ENCODE measurements around the gene OSBPL8. TPM values are rescaled to one million over a fixed set of nuclear protein-coding genes. Genes with fewer than 3 reads are reported as not detected.

Gene OSBPL8
- total and polyA plus RNA-seq, 2 donors: 32.7 to 41.7 TPM

- no peaks in the 10 kb centered on the region for H3K27me3 ChIP-seq (ENCODE audit: control insufficient read depth in 2 of 2, insufficient read depth in 1 of 2, low read length in 1 of 2)
- DNase-seq (ENCODE audit: low read depth in 6 of 9, low spot score in 9 of 9): no peak
- H3K4me3 ChIP-seq (ENCODE audit: low read length in 2 of 2): no peak overlapping the region
- no peaks in the 10 kb centered on the region for H3K36me3 ChIP-seq (ENCODE audit: control insufficient read depth in 2 of 2, insufficient read depth in 2 of 2, low read length in 1 of 2)
- H3K27ac ChIP-seq (ENCODE audit: low read depth in 1 of 2, low read length in 1 of 2): no peak overlapping the region
- 93% methylated on average over 1 of the region's 1 CpG for WGBS
- no peaks in the 10 kb centered on the region for H3K9me3 ChIP-seq (ENCODE audit: control insufficient read depth in 2 of 2, insufficient read depth in 1 of 2, low read length in 1 of 2)
- H3K4me1 ChIP-seq (ENCODE audit: control insufficient read depth in 2 of 2, insufficient read depth in 2 of 2, low read length in 2 of 2): no peaks in the 10 kb centered on the region
Measured at GRCh38 chr12:76471579-76471978, 88.0 kb downstream of the OSBPL8 start.

- H3K27ac ChIP-seq (ENCODE audit: low read depth in 1 of 2, low read length in 1 of 2): no peak overlapping the region
- 84% methylated on average over 7 of the region's 7 CpGs for whole genome bisulfite sequencing
- H3K4me1 ChIP-seq (ENCODE audit: control insufficient read depth in 2 of 2, insufficient read depth in 2 of 2, low read length in 2 of 2): no peaks in the 10 kb centered on the region
- DNase-seq (ENCODE audit: low read depth in 6 of 9, low spot score in 9 of 9): peak in 1 of 9 donors; percentile 9
- no peaks in the 10 kb centered on the region for H3K36me3 ChIP-seq (ENCODE audit: control insufficient read depth in 2 of 2, insufficient read depth in 2 of 2, low read length in 1 of 2)
- no peak overlapping the region for H3K4me3 ChIP-seq (ENCODE audit: low read length in 2 of 2)
- H3K27me3 ChIP-seq (ENCODE audit: control insufficient read depth in 2 of 2, insufficient read depth in 1 of 2, low read length in 1 of 2): no peaks in the 10 kb centered on the region
- H3K9me3 ChIP-seq (ENCODE audit: control insufficient read depth in 2 of 2, insufficient read depth in 1 of 2, low read length in 1 of 2): no peaks in the 10 kb centered on the region
Measured at GRCh38 chr12:76470028-76470939, 89.3 kb downstream of the OSBPL8 start.

GRCh38 chr12:76464631-76465166 is 94.9 kb downstream of the OSBPL8 start:
- H3K36me3 ChIP-seq (ENCODE audit: control insufficient read depth in 2 of 2, insufficient read depth in 2 of 2, low read length in 1 of 2): no peaks in the 10 kb centered on the region
- no peaks in the 10 kb centered on the region for H3K27me3 ChIP-seq (ENCODE audit: control insufficient read depth in 2 of 2, insufficient read depth in 1 of 2, low read length in 1 of 2)
- H3K9me3 ChIP-seq (ENCODE audit: control insufficient read depth in 2 of 2, insufficient read depth in 1 of 2, low read length in 1 of 2): no peaks in the 10 kb centered on the region
- 96% methylated on average over 5 of the region's 5 CpGs for WGBS
- H3K4me3 ChIP-seq (ENCODE audit: low read length in 2 of 2): no peak overlapping the region
- no peaks in the 10 kb centered on the region for H3K4me1 ChIP-seq (ENCODE audit: control insufficient read depth in 2 of 2, insufficient read depth in 2 of 2, low read length in 2 of 2)
- DNase-seq (ENCODE audit: low read depth in 6 of 9, low spot score in 9 of 9): no peak
- H3K27ac ChIP-seq (ENCODE audit: low read depth in 1 of 2, low read length in 1 of 2): no peak overlapping the region

GRCh38 chr12:76462668-76463224 is 96.8 kb downstream of the OSBPL8 start:
- no peak for DNase-seq (ENCODE audit: low read depth in 6 of 9, low spot score in 9 of 9)
- H3K27me3 ChIP-seq (ENCODE audit: control insufficient read depth in 2 of 2, insufficient read depth in 1 of 2, low read length in 1 of 2): no peaks in the 10 kb centered on the region
- H3K9me3 ChIP-seq (ENCODE audit: control insufficient read depth in 2 of 2, insufficient read depth in 1 of 2, low read length in 1 of 2): no peaks in the 10 kb centered on the region
- no peak overlapping the region for H3K27ac ChIP-seq (ENCODE audit: low read depth in 1 of 2, low read length in 1 of 2)
- no peaks in the 10 kb centered on the region for H3K4me1 ChIP-seq (ENCODE audit: control insufficient read depth in 2 of 2, insufficient read depth in 2 of 2, low read length in 2 of 2)
- peaks cover 0 to 1% of the 10 kb centered on the region in 2 donors for H3K36me3 ChIP-seq (ENCODE audit: control insufficient read depth in 2 of 2, insufficient read depth in 2 of 2, low read length in 1 of 2)
- WGBS: 98% methylated on average over 2 of the region's 2 CpGs
- H3K4me3 ChIP-seq (ENCODE audit: low read length in 2 of 2): no peak overlapping the region

- DNase-seq (ENCODE audit: low read depth in 6 of 9, low spot score in 9 of 9): no peak
- no peak overlapping the region for H3K27ac ChIP-seq (ENCODE audit: low read depth in 1 of 2, low read length in 1 of 2)
- H3K4me3 ChIP-seq (ENCODE audit: low read length in 2 of 2): no peak overlapping the region
- peaks cover 0 to 2% of the 10 kb centered on the region in 2 donors for H3K36me3 ChIP-seq (ENCODE audit: control insufficient read depth in 2 of 2, insufficient read depth in 2 of 2, low read length in 1 of 2)
- no peaks in the 10 kb centered on the region for H3K4me1 ChIP-seq (ENCODE audit: control insufficient read depth in 2 of 2, insufficient read depth in 2 of 2, low read length in 2 of 2)
- H3K27me3 ChIP-seq (ENCODE audit: control insufficient read depth in 2 of 2, insufficient read depth in 1 of 2, low read length in 1 of 2): no peaks in the 10 kb centered on the region
- no peaks in the 10 kb centered on the region for H3K9me3 ChIP-seq (ENCODE audit: control insufficient read depth in 2 of 2, insufficient read depth in 1 of 2, low read length in 1 of 2)
Measured at GRCh38 chr12:76460807-76461206, 98.8 kb downstream of the OSBPL8 start.

GRCh38 chr12:76457818-76458217 is 101.8 kb downstream of the OSBPL8 start:
- no peak overlapping the region for H3K27ac ChIP-seq (ENCODE audit: low read depth in 1 of 2, low read length in 1 of 2)
- 97% methylated on average over 5 of the region's 5 CpGs for WGBS

GRCh38 chr12:76457010-76457409 is 102.6 kb downstream of the OSBPL8 start:
- no peaks in the 10 kb centered on the region for H3K27me3 ChIP-seq (ENCODE audit: control insufficient read depth in 2 of 2, insufficient read depth in 1 of 2, low read length in 1 of 2)
- WGBS: 88% methylated on average over 7 of the region's 7 CpGs

More at GRCh38 chr12:76457818-76458217, 101.8 kb downstream of the OSBPL8 start:
- DNase-seq (ENCODE audit: low read depth in 6 of 9, low spot score in 9 of 9): no peak
- no peaks in the 10 kb centered on the region for H3K27me3 ChIP-seq (ENCODE audit: control insufficient read depth in 2 of 2, insufficient read depth in 1 of 2, low read length in 1 of 2)
- H3K9me3 ChIP-seq (ENCODE audit: control insufficient read depth in 2 of 2, insufficient read depth in 1 of 2, low read length in 1 of 2): no peaks in the 10 kb centered on the region
- no peaks in the 10 kb centered on the region for H3K4me1 ChIP-seq (ENCODE audit: control insufficient read depth in 2 of 2, insufficient read depth in 2 of 2, low read length in 2 of 2)
- no peak overlapping the region for H3K4me3 ChIP-seq (ENCODE audit: low read length in 2 of 2)
- H3K36me3 ChIP-seq (ENCODE audit: control insufficient read depth in 2 of 2, insufficient read depth in 2 of 2, low read length in 1 of 2): peaks cover 0 to 2% of the 10 kb centered on the region in 2 donors

GRCh38 chr12:76455582-76456345 is 103.8 kb downstream of the OSBPL8 start:
- DNase-seq (ENCODE audit: low read depth in 6 of 9, low spot score in 9 of 9): peak in 8 of 9 donors; percentile 9 to 66 (median 22)
- Histone ChIP-seq H3K4me3 (ENCODE audit: low read length in 2 of 2) (no peak overlapping the region), H3K36me3 (ENCODE audit: control insufficient read depth in 2 of 2, insufficient read depth in 2 of 2, low read length in 1 of 2) (peaks cover 0 to 2% of the 10 kb centered on the region in 2 donors), H3K27ac (ENCODE audit: low read depth in 1 of 2, low read length in 1 of 2) (no peak overlapping the region), H3K9me3 (ENCODE audit: control insufficient read depth in 2 of 2, insufficient read depth in 1 of 2, low read length in 1 of 2) (no peaks in the 10 kb centered on the region), H3K4me1 (ENCODE audit: control insufficient read depth in 2 of 2, insufficient read depth in 2 of 2, low read length in 2 of 2) (no peaks in the 10 kb centered on the region), H3K27me3 (ENCODE audit: control insufficient read depth in 2 of 2, insufficient read depth in 1 of 2, low read length in 1 of 2) (no peaks in the 10 kb centered on the region)
- WGBS: 57% methylated on average over 2 of the region's 2 CpGs

More at GRCh38 chr12:76457010-76457409, 102.6 kb downstream of the OSBPL8 start:
- peaks cover 0 to 2% of the 10 kb centered on the region in 2 donors for H3K36me3 ChIP-seq (ENCODE audit: control insufficient read depth in 2 of 2, insufficient read depth in 2 of 2, low read length in 1 of 2)
- no peaks in the 10 kb centered on the region for H3K4me1 ChIP-seq (ENCODE audit: control insufficient read depth in 2 of 2, insufficient read depth in 2 of 2, low read length in 2 of 2)
- no peak overlapping the region for H3K27ac ChIP-seq (ENCODE audit: low read depth in 1 of 2, low read length in 1 of 2)
- no peak for DNase-seq (ENCODE audit: low read depth in 6 of 9, low spot score in 9 of 9)
- no peaks in the 10 kb centered on the region for H3K9me3 ChIP-seq (ENCODE audit: control insufficient read depth in 2 of 2, insufficient read depth in 1 of 2, low read length in 1 of 2)
- H3K4me3 ChIP-seq (ENCODE audit: low read length in 2 of 2): no peak overlapping the region

Data from thymus (tissue), 11 donors.